A673 (cell line): ENCODE results near the gene SPIRE1. TPM values are rescaled to one million over a fixed set of nuclear protein-coding genes. Genes with fewer than 3 reads are reported as not detected.
"Not testable (repeated sequence)": the region's sequence is repeated elsewhere in the genome, so short reads cannot be mapped to it uniquely, and the experiment has no call there.

ENCODE experiments used
- BruUV-seq: library from RNA; stranded (reverse); fragments of 400-500 nt; replicated peaks from 2 replicates; lab custom pipeline; 2021; lab: Mats Ljungman, UMichigan
- CTCF ChIA-PET: fragments of 300-600 bp; sonication (Branson Sonifier 250); formaldehyde crosslinking; loops from one replicate; lab custom pipeline; 2022; ENCODE audit warnings: antibody characterized with exemption; lab: Charles Lee
- POLR2A ChIA-PET: fragments of 300-600 bp; sonication (Branson Sonifier 250); formaldehyde crosslinking; loops from one replicate; lab custom pipeline; 2022; ENCODE audit warnings: antibody characterized with exemption; ENCODE audit not compliant: low non-redundant PET; lab: Charles Lee
- DNase-seq: peaks from one replicate; pipeline ENCODE4 v3.0.0-alpha.2; 2015; ENCODE audit warnings: low spot score
- H3K27ac ChIP-seq: fragments of 200-600 bp; sonication (generic); 2 replicates; pipeline ENCODE4 v1.5.1; 2016; ENCODE audit warnings: mixed run types, low read depth, mild to moderate bottlenecking, mixed read lengths, antibody characterized with exemption, low read length; ENCODE audit not compliant: poor library complexity, severe bottlenecking
- H3K27me3 ChIP-seq: fragments of 200-600 bp; sonication (generic); replicated peaks from 2 replicates; pipeline ENCODE4 v1.6.1; 2017; ENCODE audit warnings: mixed run types, low read depth, mild to moderate bottlenecking, mixed read lengths, antibody characterized with exemption, low read length; ENCODE audit not compliant: insufficient read depth, poor library complexity
- H3K36me3 ChIP-seq: fragments of 200-600 bp; sonication (generic); 2 replicates; pipeline ENCODE4 v1.6.1; 2016; ENCODE audit warnings: mixed run types, mild to moderate bottlenecking, mixed read lengths, antibody characterized with exemption, low read length; ENCODE audit not compliant: insufficient read depth, poor library complexity, severe bottlenecking
- H3K4me1 ChIP-seq: fragments of 200-600 bp; sonication (generic); 2 replicates; pipeline ENCODE4 v1.6.1; 2017; ENCODE audit warnings: mixed run types, mild to moderate bottlenecking, mixed read lengths, antibody characterized with exemption, low read length; ENCODE audit not compliant: insufficient read depth, poor library complexity, severe bottlenecking
- H3K4me3 ChIP-seq: fragments of 200-600 bp; sonication (generic); 2 replicates; pipeline ENCODE4 v1.5.1; 2016; ENCODE audit warnings: low read depth, mixed run types, mild to moderate bottlenecking, mixed read lengths, low read length; ENCODE audit not compliant: poor library complexity, severe bottlenecking
- H3K9me3 ChIP-seq: fragments of 200-600 bp; sonication (generic); 2 replicates; pipeline ENCODE4 v1.6.1; 2016; ENCODE audit warnings: mixed run types, low read depth, mild to moderate bottlenecking, mixed read lengths, antibody characterized with exemption, low read length; ENCODE audit not compliant: poor library complexity, severe bottlenecking
- EZH2 ChIP-seq: fragments of 200-600 bp; sonication (generic); IDR thresholded peaks from 2 replicates; pipeline ENCODE4 v1.6.1; 2017; ENCODE audit warnings: borderline replicate concordance, low read depth, mild to moderate bottlenecking, mixed read lengths, antibody characterized with exemption, low read length; ENCODE audit not compliant: poor library complexity, severe bottlenecking
- intact Hi-C: fragments of 100-400 bp; cut with micrococcal nuclease; formaldehyde crosslinking; loops from one replicate; pipeline ENCODE4 v1.10.0; 2022; ENCODE audit not compliant: unreplicated experiment
- total RNA-seq: library from RNA; stranded (reverse); gene quantifications from 2 replicates; pipeline ENCODE4 v1.2.3, GENCODE V29; 2021
- TF ChIP-seq, protein P1 (sequence below): fragments of 300-800, 200-600 bp; sonication (generic); conservative IDR thresholded peaks from 2 replicates; pipeline ENCODE4 v1.5.1; 2017; ENCODE audit warnings: low read depth, mild to moderate bottlenecking, antibody characterized with exemption, low read length, moderate library complexity, mixed read lengths

SPIRE1 gene
- total RNA-seq, 1 experiment from 2014 or later = 18.1 TPM

DNA sequence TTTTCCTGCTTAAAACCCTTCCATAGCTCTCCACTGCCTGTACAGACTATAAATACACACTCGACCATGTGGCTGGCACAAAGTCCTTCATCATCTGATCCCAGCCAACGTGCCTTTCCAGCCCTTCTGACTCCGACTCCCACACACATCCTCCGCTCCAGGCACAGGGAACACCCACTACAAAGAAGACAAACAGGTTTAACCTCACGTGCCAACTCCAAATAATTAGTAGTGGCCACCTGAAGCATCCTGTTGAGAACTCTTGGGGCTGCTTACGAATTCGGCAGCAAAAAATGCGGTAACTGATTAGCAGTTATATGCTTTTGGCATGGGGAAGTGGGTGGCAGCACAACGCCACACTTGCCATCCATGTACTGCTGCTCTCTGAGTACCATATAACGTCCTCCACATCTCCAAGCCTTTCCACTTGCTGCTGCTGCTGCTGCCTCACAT, 12.1 kb downstream of the SPIRE1 start:
- Histone ChIP-seq H3K9me3 (no peaks in the 10 kb centered on the region), H3K27me3 (no peaks in the 10 kb centered on the region), H3K4me3 (no peak overlapping the region), H3K36me3 (no peaks in the 10 kb centered on the region), H3K4me1 (no peaks in the 10 kb centered on the region), H3K27ac (no peak overlapping the region)
- TF ChIP-seq, protein P1, sequence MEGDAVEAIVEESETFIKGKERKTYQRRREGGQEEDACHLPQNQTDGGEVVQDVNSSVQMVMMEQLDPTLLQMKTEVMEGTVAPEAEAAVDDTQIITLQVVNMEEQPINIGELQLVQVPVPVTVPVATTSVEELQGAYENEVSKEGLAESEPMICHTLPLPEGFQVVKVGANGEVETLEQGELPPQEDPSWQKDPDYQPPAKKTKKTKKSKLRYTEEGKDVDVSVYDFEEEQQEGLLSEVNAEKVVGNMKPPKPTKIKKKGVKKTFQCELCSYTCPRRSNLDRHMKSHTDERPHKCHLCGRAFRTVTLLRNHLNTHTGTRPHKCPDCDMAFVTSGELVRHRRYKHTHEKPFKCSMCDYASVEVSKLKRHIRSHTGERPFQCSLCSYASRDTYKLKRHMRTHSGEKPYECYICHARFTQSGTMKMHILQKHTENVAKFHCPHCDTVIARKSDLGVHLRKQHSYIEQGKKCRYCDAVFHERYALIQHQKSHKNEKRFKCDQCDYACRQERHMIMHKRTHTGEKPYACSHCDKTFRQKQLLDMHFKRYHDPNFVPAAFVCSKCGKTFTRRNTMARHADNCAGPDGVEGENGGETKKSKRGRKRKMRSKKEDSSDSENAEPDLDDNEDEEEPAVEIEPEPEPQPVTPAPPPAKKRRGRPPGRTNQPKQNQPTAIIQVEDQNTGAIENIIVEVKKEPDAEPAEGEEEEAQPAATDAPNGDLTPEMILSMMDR = no peak
- TF ChIP-seq EZH2 = no peak
- no peak for DNase-seq
- POLR2A ChIA-PET = no interaction called here
- BruUV-seq = no TSS peak
- CTCF ChIA-PET = no interaction called here
- intact Hi-C loops = no loop called here

DNA sequence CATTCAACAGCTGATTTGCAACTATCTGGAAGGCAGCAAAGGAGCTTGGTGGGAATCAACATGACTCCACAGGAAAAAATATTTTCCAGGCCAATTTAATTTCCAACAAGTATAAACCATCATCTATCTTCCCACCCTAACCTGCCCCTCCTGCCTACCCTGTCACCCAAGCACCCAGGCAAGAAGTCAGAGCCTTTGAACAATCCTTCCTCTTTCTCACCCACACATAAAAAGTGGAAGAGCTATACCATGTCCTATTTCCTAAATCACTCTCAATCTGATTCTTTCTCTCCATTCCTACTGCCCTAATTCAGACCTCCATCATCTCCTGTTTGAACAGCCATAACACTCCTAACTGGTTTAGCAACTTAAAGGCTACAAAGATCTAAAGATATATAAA, 12.7 kb downstream of the SPIRE1 start:
- no peak for TF ChIP-seq EZH2
- TF ChIP-seq, protein P1 = no peak
- no peak overlapping the region for H3K4me3 ChIP-seq
- intact Hi-C loops = no loop called here
- DNase-seq = no peak
- no peak overlapping the region for H3K27ac ChIP-seq
- BruUV-seq = no TSS peak
- no peaks in the 10 kb centered on the region for H3K36me3 ChIP-seq
- ChIA-PET CTCF (no interaction called here), POLR2A (no interaction called here)
- no peaks in the 10 kb centered on the region for H3K4me1 ChIP-seq
- no peaks in the 10 kb centered on the region for H3K27me3 ChIP-seq
- H3K9me3 ChIP-seq = no peaks in the 10 kb centered on the region

DNA sequence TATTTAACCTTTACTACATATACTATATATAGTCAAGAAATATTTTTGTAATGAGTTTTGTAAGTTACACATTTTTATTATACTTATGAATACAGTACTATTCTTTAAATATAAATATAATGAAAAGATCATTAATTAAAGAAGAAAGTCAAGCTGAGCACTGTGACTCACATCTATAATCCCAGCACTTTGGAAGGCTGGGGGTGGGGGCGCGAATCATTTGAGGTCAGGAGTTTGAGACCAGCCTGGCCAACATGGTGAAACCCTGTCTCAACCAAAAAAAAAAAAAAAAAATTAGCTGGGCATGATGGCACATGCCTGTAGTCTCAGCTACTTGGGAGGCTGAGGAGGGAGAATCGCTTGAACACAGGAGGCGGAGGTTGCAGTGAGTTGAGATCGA, 14.2 kb downstream of the SPIRE1 start:
- CTCF ChIA-PET, intact Hi-C loops, H3K9me3 ChIP-seq, BruUV-seq, DNase-seq, POLR2A ChIA-PET, H3K36me3 ChIP-seq, H3K4me1 ChIP-seq, H3K27ac ChIP-seq, H3K27me3 ChIP-seq, H3K4me3 ChIP-seq: not testable (repeated sequence)

DNA sequence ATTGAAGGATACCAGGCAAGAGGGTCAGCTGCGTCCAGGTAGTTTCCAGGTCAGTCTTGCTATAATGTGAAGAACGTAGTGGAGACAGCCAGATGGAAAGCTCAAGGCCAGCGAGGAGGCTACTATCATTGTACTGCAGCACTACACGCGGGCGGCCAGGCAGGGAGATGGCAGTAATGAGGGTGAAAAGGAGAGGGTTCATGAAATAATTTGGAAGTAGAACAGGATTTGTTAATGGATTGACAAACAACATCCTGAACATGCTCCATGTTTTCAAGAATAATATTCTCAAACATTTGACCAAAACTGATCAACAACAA, 17.1 kb downstream of the SPIRE1 start:
- Histone ChIP-seq H3K4me1 (no peaks in the 10 kb centered on the region), H3K27ac (no peak overlapping the region), H3K36me3 (no peaks in the 10 kb centered on the region), H3K9me3 (no peaks in the 10 kb centered on the region), H3K27me3 (no peaks in the 10 kb centered on the region), H3K4me3 (no peak overlapping the region)
- DNase-seq = no peak
- TF ChIP-seq, protein P1 = no peak
- no peak for TF ChIP-seq EZH2
- ChIA-PET CTCF (no interaction called here), POLR2A (no interaction called here)
- intact Hi-C loops = no loop called here
- BruUV-seq = no TSS peak
